HG03196 (cell line): ENCODE measurements around the gene AJAP1.

ENCODE experiments used
- ATAC-seq: cut with Tn5 transposase; IDR thresholded peaks from one replicate; pipeline ENCODE4 v1.9.1; 2021; ENCODE audit not compliant: unreplicated experiment

AJAP1 gene

GRCh38 chr1:4699376-4700301, 45.2 kb downstream of the AJAP1 start:
- ATAC-seq: no peak

GRCh38 chr1:4700801-4701200, 46.4 kb downstream of the AJAP1 start:
- no peak for ATAC-seq

- ATAC-seq: no peak
Observed at GRCh38 chr1:4701276-4701675, 46.9 kb downstream of the AJAP1 start.

GRCh38 chr1:4702464-4702863, 48.1 kb downstream of the AJAP1 start:
- no peak for ATAC-seq

- no peak for ATAC-seq
Observed at GRCh38 chr1:4702932-4703331, 48.5 kb downstream of the AJAP1 start.

- no peak for ATAC-seq
Observed at GRCh38 chr1:4703646-4704045, 49.2 kb downstream of the AJAP1 start.

GRCh38 chr1:4708840-4709507, 54.6 kb downstream of the AJAP1 start:
- ATAC-seq: no peak

GRCh38 chr1:4709641-4710040, 55.2 kb downstream of the AJAP1 start:
- ATAC-seq: no peak

- ATAC-seq: no peak
Observed at GRCh38 chr1:4710592-4711415, 56.4 kb downstream of the AJAP1 start.

GRCh38 chr1:4711416-4712275, 57.2 kb downstream of the AJAP1 start:
- ATAC-seq: no peak

- no peak for ATAC-seq
Observed at GRCh38 chr1:4713669-4714068, 59.3 kb downstream of the AJAP1 start.

- ATAC-seq: no peak
Observed at GRCh38 chr1:4716406-4716805, 62.0 kb downstream of the AJAP1 start.

- no peak for ATAC-seq
Observed at GRCh38 chr1:4718071-4718470, 63.7 kb downstream of the AJAP1 start.

- no peak for ATAC-seq
Observed at GRCh38 chr1:4723106-4723505, 68.7 kb downstream of the AJAP1 start.

GRCh38 chr1:4724001-4724400, 69.6 kb downstream of the AJAP1 start:
- no peak for ATAC-seq

GRCh38 chr1:4724695-4725250, 70.4 kb downstream of the AJAP1 start:
- no peak for ATAC-seq

- no peak for ATAC-seq
Observed at GRCh38 chr1:4725416-4725815, 71.0 kb downstream of the AJAP1 start.

GRCh38 chr1:4726620-4727341, 72.4 kb downstream of the AJAP1 start:
- no peak for ATAC-seq

GRCh38 chr1:4728319-4729089, 74.1 kb downstream of the AJAP1 start:
- no peak for ATAC-seq
